ENCODE measurements around the gene ADGRE1.

The ADGRE1 gene

GRCh38 chr19:6969490-6969889, 82.1 kb downstream of the ADGRE1 start:
- no peak for TF ChIP-seq CTCF (conservative IDR thresholded peaks at IDR 0.05; ENCODE audit: low read depth, low read length)
- no peak for DNase-seq (ENCODE audit: low read depth)
- H3K4me3 ChIP-seq (ENCODE audit: low read depth, low read length), result no peak overlapping the region

GRCh38 chr19:6970021-6970420, 82.6 kb downstream of the ADGRE1 start:
- DNase-seq (ENCODE audit: low read depth), result no peak
- TF ChIP-seq CTCF (conservative IDR thresholded peaks at IDR 0.05; ENCODE audit: low read depth, low read length), result no peak
- H3K4me3 ChIP-seq (ENCODE audit: low read depth, low read length), result no peak overlapping the region

- no peak overlapping the region for H3K4me3 ChIP-seq (ENCODE audit: low read depth, low read length)
- TF ChIP-seq CTCF (conservative IDR thresholded peaks at IDR 0.05; ENCODE audit: low read depth, low read length), result no peak
- no peak for DNase-seq (ENCODE audit: low read depth)
Observed at GRCh38 chr19:6970443-6970842, 83.1 kb downstream of the ADGRE1 start.

- no peak for DNase-seq (ENCODE audit: low read depth)
- no peak for TF ChIP-seq CTCF (conservative IDR thresholded peaks at IDR 0.05; ENCODE audit: low read depth, low read length)
- no peak overlapping the region for H3K4me3 ChIP-seq (ENCODE audit: low read depth, low read length)
Observed at GRCh38 chr19:6971366-6971765, 84.0 kb downstream of the ADGRE1 start.

GRCh38 chr19:6976197-6976596, 88.8 kb downstream of the ADGRE1 start:
- no peak for TF ChIP-seq CTCF (conservative IDR thresholded peaks at IDR 0.05; ENCODE audit: low read depth, low read length)
- no peak overlapping the region for H3K4me3 ChIP-seq (ENCODE audit: low read depth, low read length)
- DNase-seq (ENCODE audit: low read depth), result no peak

GRCh38 chr19:6979399-6979798, 92.0 kb downstream of the ADGRE1 start:
- no peak for DNase-seq (ENCODE audit: low read depth)
- H3K4me3 ChIP-seq (ENCODE audit: low read depth, low read length), result no peak overlapping the region
- no peak for TF ChIP-seq CTCF (conservative IDR thresholded peaks at IDR 0.05; ENCODE audit: low read depth, low read length)

GRCh38 chr19:6983448-6983847, 96.1 kb downstream of the ADGRE1 start:
- no peak for DNase-seq (ENCODE audit: low read depth)
- no peak for TF ChIP-seq CTCF (conservative IDR thresholded peaks at IDR 0.05; ENCODE audit: low read depth, low read length)
- H3K4me3 ChIP-seq (ENCODE audit: low read depth, low read length), result no peak overlapping the region

Measured in choroid plexus epithelial cell (primary cell).